HG03039 (cell line): ENCODE measurements around the gene PITPNB.

Source experiments
- ATAC-seq: cut with Tn5 transposase; IDR thresholded peaks from one replicate; pipeline ENCODE4 v1.9.1; 2021; ENCODE audit warnings: mild to moderate bottlenecking, moderate library complexity; ENCODE audit not compliant: unreplicated experiment

The PITPNB gene

GRCh38 chr22:27804470-27805297, 114.4 kb downstream of the PITPNB start:
- ATAC-seq, result no peak

GRCh38 chr22:27803841-27804415, 115.1 kb downstream of the PITPNB start:
- ATAC-seq, result no peak

- no peak for ATAC-seq
Measured at GRCh38 chr22:27802346-27803073, 116.5 kb downstream of the PITPNB start.
